Measurements from ENCODE around the gene FXYD1.
A peak's percentile ranks its signal among the peaks of the same experiment; 100 is the strongest.
"Not testable (repeated sequence)": the region's sequence is repeated elsewhere in the genome, so short reads cannot be mapped to it uniquely, and the experiment has no call there.

The FXYD1 gene

GRCh38 chr19:35125270-35125717 is 13.3 kb upstream of the FXYD1 start:
- no peak for DNase-seq (ENCODE audit: low spot score)

GRCh38 chr19:35125749-35126623 is 12.6 kb upstream of the FXYD1 start:
- DNase-seq (ENCODE audit: low spot score), result no peak

- no peak for DNase-seq (ENCODE audit: low spot score)
Observed at GRCh38 chr19:35126624-35126959, 12.0 kb upstream of the FXYD1 start.

DNA sequence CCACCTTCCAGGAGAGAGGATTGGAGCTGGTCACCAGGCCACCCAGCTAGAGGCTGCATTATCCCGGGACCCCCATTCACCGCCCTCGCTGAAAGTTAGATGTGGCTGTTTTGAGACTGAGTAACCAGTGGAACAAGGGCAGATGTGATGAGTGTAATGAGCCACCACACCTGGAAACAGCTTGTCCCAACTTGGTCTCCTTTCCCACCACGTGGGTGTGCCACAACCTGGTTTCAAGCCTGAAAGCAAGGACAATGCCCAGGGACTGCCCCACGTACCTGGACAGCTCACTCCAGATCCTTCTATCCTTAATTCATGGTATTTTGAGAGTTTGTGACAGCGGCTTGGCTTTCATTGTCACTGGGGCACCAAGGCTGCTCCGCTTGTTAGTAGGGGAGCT is 10.8 kb upstream of the FXYD1 start:
- DNase-seq (ENCODE audit: low spot score), result no peak

DNA sequence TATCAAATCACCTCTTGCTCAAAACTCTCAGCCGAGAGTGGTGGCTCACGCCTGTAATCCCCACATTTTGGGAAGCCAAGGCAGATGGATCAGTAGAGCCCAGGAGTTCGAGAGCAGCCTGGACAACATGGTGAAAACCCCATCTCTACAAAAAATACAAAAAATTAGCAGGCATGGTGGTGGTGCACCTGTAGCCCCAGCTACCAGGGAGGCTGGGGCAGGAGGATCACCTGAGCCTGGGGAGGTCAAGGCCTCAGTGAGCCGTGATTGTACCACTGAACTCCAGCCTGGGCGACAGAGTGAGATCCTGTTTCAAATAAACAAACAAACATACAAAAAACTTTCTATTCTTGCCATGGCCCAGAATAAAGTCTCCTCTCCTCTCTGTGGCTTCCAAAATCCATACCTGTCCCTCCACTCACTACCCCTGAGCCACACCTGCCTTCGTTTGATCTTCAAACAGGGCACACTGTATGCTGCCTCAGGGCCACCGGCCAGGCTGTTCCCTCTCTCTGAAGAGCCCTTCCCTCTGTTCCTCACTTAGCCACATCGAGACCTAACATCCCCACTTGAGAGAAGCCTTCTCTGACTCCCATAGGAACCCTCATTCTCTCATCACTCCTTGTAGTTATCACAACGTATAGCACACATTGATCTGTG is 10.1 kb upstream of the FXYD1 start:
- no peak for DNase-seq (ENCODE audit: low spot score)

- DNase-seq (ENCODE audit: low spot score), result not testable (repeated sequence)
Observed at GRCh38 chr19:35129724-35130274, 8.8 kb upstream of the FXYD1 start.

GRCh38 chr19:35130761-35131720 is 7.6 kb upstream of the FXYD1 start:
- no peak for DNase-seq (ENCODE audit: low spot score)

GRCh38 chr19:35132254-35132653 is 6.4 kb upstream of the FXYD1 start:
- DNase-seq (ENCODE audit: low spot score), result no peak

GRCh38 chr19:35133826-35134225 is 4.8 kb upstream of the FXYD1 start:
- no peak for DNase-seq (ENCODE audit: low spot score)

DNA sequence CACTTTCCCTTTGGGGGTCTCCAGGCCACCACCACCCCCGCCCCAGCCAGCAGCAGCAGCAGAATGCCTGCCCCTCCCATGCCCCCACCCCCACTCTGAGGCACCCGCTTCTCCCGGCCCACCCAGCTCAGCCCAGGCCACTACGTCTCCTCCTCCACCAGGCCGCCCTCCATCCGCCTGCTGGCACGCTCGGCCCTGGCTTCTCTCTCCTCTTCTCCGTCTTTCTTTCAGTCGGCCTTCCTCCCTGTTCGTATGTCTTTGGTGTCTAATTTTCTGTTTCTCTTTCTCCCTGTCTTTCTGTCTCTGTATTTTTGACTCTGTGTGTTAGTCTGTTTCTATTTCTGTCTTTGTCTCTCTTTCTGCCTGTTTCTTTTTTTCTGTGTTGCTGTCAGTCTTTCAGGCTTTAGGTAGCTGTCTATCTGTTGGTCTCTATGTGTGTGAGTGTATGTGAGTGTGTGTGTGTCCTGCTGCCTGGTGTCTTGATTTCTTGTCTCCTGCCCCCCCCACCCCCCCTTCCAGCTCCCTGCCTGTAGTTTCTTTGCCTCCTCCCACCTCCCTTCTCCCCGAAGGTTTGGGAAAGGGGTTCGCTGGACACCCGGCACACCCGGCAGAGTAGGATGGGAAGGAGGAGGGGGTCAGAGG is 3.9 kb upstream of the FXYD1 start, which contains the start of gene LGI4:
Gene LGI4, minus strand, starts transcription at position 459 of the 642 bp plus-strand sequence. Its CDS starts 379 bp downstream, at position 80.
- DNase-seq (ENCODE audit: low spot score), result no peak

- DNase-seq (ENCODE audit: low spot score), result peak; percentile 91
Observed at GRCh38 chr19:35135389-35135909, 3.2 kb upstream of the FXYD1 start.

DNA sequence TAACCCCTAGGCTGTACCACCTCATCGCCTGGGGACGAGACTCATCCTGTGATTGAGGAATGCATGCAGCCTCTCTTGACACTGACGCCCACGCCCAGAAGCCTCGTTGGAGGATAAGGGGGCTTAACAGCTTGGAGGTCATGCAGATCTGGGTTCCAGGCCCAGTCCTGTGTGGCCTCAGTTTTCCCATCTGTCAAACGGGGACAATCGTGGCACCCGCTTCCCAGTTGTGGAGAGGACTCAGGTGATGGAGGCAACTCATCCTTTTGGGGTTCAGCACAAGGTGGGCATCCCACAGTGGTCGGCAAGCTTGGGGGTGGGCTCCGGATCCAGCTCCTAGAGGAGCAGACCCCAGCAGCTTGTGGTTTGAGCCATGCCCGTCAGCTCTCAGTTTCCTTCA is 2.4 kb upstream of the FXYD1 start:
- DNase-seq (ENCODE audit: low spot score), result no peak

DNA sequence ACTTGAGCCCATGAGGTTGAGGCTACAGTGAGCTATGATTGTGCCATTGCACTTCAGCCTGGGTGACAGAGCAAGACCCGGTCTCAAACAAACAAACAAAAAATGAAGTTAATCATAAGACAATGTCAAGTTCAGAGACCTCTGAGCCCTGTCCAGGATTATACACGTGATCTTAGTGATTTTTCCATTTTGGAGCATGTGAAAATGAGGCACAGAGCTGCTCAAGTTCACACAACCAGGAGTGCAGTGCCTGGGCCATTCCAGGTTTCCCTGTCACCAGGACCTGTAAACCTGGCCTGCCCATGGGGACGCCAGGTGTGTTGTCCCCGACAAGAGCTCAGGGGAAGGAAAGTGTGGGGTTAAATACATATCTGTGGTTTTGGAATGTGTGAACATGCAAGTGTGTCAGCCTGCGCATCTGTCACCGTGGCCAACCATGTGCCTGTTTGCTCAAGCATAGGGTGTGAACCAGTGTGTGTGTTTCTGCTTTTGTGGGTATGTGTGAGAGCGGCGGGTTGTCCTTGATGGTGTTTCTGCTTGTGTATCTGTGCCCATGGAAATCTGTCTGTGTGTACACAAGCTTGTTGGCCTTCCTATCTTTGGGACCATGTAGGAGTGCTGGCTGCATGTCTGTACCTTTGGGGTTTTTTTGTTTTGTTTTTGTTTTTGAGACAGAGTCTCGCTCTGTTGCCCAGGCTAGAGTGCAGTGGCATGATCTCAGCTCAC is 1.5 kb upstream of the FXYD1 start:
- no peak for DNase-seq (ENCODE audit: low spot score)

GRCh38 chr19:35140207-35140961 is 1.8 kb downstream of the FXYD1 start:
- DNase-seq (ENCODE audit: low spot score), result no peak

DNA sequence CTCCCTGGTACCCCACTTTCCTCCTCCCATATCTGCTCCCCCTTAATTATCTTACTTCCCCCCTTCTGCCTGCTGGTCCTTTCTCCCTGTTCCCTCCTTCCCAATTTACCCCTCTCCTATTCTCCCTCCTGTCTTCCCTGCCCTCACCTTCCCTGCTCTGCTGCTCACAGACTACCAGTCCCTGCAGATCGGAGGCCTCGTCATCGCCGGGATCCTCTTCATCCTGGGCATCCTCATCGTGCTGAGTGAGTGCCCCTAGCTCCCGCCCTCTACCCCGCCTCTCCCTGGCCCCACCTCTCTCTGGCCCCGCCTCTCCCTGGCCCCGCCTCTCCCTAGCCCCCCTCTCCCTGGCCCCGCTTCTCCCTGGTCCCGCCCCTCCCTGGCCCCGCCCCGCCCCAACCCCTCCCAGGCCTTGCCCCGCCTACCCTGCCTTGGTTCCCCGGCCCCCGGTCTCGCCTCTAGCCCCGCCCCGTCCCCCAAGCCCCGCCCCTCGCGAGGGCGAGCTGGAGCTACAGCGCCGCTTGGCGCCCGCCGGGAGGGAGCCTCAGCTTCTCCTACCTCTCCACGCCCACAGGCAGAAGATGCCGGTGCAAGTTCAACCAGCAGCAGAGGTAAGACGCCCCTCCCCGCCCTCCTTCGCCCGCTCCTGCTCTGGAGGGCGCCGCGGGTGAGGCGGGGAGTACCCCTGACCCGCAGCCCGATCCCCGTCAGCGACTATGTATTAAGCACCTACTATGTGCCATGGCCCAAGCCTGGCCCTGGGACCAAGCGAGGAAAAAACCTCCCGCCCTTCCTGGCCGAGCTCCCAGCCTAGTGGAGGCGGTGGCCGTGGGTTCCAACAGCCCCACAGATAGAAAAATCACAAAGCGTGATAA is 2.6 kb downstream of the FXYD1 start:
- peak; percentile 100 for DNase-seq (ENCODE audit: low spot score)

DNA sequence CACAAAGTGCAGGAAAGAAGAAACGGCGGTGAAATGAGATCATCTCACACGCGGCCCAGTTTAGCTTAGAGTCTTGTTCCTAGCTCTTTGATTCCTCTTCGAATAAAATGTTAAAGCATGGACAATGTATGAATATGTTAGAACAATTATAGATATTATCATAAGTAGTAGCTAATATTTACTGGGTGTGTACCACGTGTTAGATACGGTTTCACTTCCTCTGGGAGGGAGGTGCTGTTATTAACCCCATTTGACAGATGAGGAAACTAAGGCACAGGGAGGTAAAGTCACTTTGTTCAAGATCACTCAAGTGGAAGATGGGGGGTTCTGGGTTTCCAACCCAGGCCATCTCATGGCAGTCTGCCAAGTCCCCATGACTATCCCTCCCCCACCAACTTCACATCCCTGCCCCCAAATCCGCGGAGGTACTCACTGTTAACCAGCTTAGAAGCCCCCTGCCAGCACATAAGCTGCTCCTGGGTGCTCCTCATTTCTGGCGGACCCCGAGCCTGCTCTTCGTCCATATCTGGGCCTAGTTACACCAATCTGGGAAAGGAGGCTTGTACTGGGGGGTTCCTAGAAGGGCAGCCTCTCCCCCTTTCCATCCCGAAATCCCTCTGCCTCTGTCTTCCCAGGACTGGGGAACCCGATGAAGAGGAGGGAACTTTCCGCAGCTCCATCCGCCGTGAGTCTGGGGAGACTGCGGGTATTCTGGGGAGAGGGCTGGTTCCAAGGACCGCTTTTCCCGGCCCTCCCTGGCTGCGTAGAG is 3.4 kb downstream of the FXYD1 start:
- DNase-seq (ENCODE audit: low spot score), result no peak

DNA sequence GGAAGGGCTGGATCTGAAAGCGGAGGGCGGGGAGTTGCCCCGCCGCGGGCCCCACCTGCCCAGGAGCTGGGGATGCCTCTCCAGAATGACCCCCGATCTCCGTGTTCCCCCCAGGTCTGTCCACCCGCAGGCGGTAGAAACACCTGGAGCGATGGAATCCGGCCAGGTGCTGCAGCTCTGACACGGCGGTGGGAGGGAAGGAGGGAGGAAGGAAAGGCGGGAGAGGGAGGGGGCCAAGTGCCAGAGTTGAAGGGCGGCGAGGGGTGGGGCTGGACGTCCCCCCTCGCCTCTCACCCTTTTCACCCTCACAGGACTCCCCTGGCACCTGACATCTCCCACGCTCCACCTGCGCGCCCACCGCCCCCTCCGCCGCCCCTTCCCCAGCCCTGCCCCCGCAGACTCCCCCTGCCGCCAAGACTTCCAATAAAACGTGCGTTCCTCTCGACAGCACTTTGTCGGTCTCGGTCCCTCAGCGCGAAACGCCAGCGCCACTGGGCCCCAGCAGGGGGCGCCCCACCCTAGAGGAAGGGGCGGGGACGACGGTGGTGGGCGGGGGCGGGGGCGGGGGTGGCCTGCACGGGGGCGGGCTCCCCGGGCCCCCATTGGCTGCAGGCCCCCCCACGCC is 4.1 kb downstream of the FXYD1 start:
- peak; percentile 70 for DNase-seq (ENCODE audit: low spot score)
